Neuronal stem cell (in vitro differentiated cells): ENCODE measurements around the gene AKT1S1.

Experiments
- DNase-seq: peaks from one replicate; pipeline ENCODE4 v3.0.0-alpha.2; 2013; ENCODE audit warnings: low spot score
- H2AFZ ChIP-seq: one replicate; pipeline ENCODE4 v1.6.1; 2013; ENCODE audit warnings: mild to moderate bottlenecking, low read length, inconsistent platforms
- H2AK5ac ChIP-seq: 2 replicates; pipeline ENCODE4 v1.6.1; 2013; ENCODE audit warnings: low read depth, mild to moderate bottlenecking, inconsistent platforms, low read length, moderate library complexity, mixed read lengths
- H2BK120ac ChIP-seq: 2 replicates; pipeline ENCODE4 v1.6.1; 2013; ENCODE audit warnings: low read depth, mild to moderate bottlenecking, inconsistent platforms, low read length, moderate library complexity, mixed read lengths
- H2BK12ac ChIP-seq: one replicate; pipeline ENCODE4 v1.6.1; 2013; ENCODE audit warnings: low read length, inconsistent platforms
- H2BK15ac ChIP-seq: 2 replicates; pipeline ENCODE4 v1.6.1; 2013; ENCODE audit warnings: mild to moderate bottlenecking, low read length, inconsistent platforms, mixed read lengths
- H2BK5ac ChIP-seq: one replicate; pipeline ENCODE4 v1.6.1; 2013; ENCODE audit warnings: inconsistent platforms, mild to moderate bottlenecking, low read length, moderate library complexity
- H3K14ac ChIP-seq: one replicate; pipeline ENCODE4 v1.6.1; 2013; ENCODE audit warnings: low read length, inconsistent platforms
- H3K18ac ChIP-seq: 2 replicates; pipeline ENCODE4 v1.6.1; 2013; ENCODE audit warnings: low read length, inconsistent platforms
- H3K23ac ChIP-seq: 2 replicates; pipeline ENCODE4 v1.6.1; 2013; ENCODE audit warnings: low read depth, mild to moderate bottlenecking, mixed read lengths, low read length, inconsistent platforms; ENCODE audit not compliant: poor library complexity
- H3K27ac ChIP-seq: replicated peaks from 3 replicates; pipeline ENCODE4 v1.5.1; 2013; ENCODE audit warnings: low read length, inconsistent platforms
- H3K27me3 ChIP-seq, 3 experiments: 2 replicates each; pipeline ENCODE4 v1.6.1; 2013; ENCODE audit warnings: low read length in 3 of 3, mild to moderate bottlenecking in 2 of 3, inconsistent platforms in 1 of 3, low read depth in 1 of 3, mixed read lengths in 1 of 3, moderate library complexity in 1 of 3; ENCODE audit not compliant: control insufficient read depth in 3 of 3, insufficient read depth in 3 of 3
- H3K36me3 ChIP-seq, 2 donors: replicated peaks in 1 of 2; 2 replicates each; pipeline ENCODE4 v1.6.1; 2013; ENCODE audit warnings: low read length in 2 of 2; ENCODE audit not compliant: control insufficient read depth in 2 of 2, insufficient read depth in 2 of 2
- H3K4ac ChIP-seq: 2 replicates; pipeline ENCODE4 v1.6.1; 2013; ENCODE audit warnings: inconsistent platforms, mild to moderate bottlenecking, low read length, moderate library complexity
- H3K4me1 ChIP-seq, 2 donors: 1 replicate in 1 of 2; 2 replicates in 1 of 2; pipeline ENCODE4 v1.6.1; 2013; ENCODE audit warnings: low read length in 2 of 2, low read depth in 1 of 2; ENCODE audit not compliant: control insufficient read depth in 2 of 2, insufficient read depth in 1 of 2
- H3K4me2 ChIP-seq: one replicate; pipeline ENCODE4 v1.6.1; 2013; ENCODE audit warnings: mild to moderate bottlenecking, low read length, inconsistent platforms; ENCODE audit not compliant: insufficient read depth, poor library complexity, severe bottlenecking
- H3K4me3 ChIP-seq, 2 donors: 2 replicates each; pipeline ENCODE4 v1.5.1; 2013; ENCODE audit warnings: low read length in 2 of 2, mild to moderate bottlenecking in 2 of 2, inconsistent platforms in 1 of 2, moderate library complexity in 1 of 2
- H3K79me1 ChIP-seq: one replicate; pipeline ENCODE4 v1.6.1; 2013; ENCODE audit warnings: low read depth, mild to moderate bottlenecking, inconsistent platforms, low read length, moderate library complexity
- H3K9ac ChIP-seq: one replicate; pipeline ENCODE4 v1.6.1; 2013; ENCODE audit warnings: mild to moderate bottlenecking, low read depth, low read length, inconsistent platforms; ENCODE audit not compliant: poor library complexity
- H3K9me3 ChIP-seq, 2 donors: replicated peaks in 1 of 2; 2 replicates each; pipeline versions ENCODE3 to v1.6.1; 2013; ENCODE audit warnings: low read length in 2 of 2, mild to moderate bottlenecking in 2 of 2, inconsistent platforms in 1 of 2, low read depth in 1 of 2, mixed read lengths in 1 of 2, moderate library complexity in 1 of 2; ENCODE audit not compliant: control insufficient read depth in 2 of 2, insufficient read depth in 1 of 2
- H4K8ac ChIP-seq: one replicate; pipeline ENCODE4 v1.6.1; 2013; ENCODE audit warnings: low read depth, mild to moderate bottlenecking, inconsistent platforms, low read length, moderate library complexity
- H4K91ac ChIP-seq: one replicate; pipeline ENCODE4 v1.6.1; 2013; ENCODE audit warnings: low read length, low read depth, mild to moderate bottlenecking, inconsistent platforms; ENCODE audit not compliant: poor library complexity
- WGBS, 2 donors: extraction: QIAGEN DNeasy Blood & Tissue Kit; methylation state at CpG; one replicate each; pipeline ENCODE4 v1.1.7; 2013; ENCODE audit warnings: missing lambda C conversion rate in 2 of 2, mixed read lengths in 1 of 2; ENCODE audit not compliant: insufficient read length in 2 of 2, insufficient replicate concordance in 1 of 2; ENCODE audit errors: extremely low coverage in 2 of 2; 5-methylcytosine and 5-hydroxymethylcytosine counted together

AKT1S1 gene

GRCh38 chr19:49913720-49914119, 36.6 kb upstream of the AKT1S1 start:
- H3K9me3 ChIP-seq, result peaks cover 5 to 7% of the 10 kb centered on the region in 2 donors
- no CpG with 5 or more reads among the region's 10 CpGs for WGBS, 2 donors
- no peak overlapping the region for H4K8ac ChIP-seq
- H2AFZ ChIP-seq, result no peak overlapping the region
- H3K14ac ChIP-seq, result no peak overlapping the region
- no peak overlapping the region for H2BK120ac ChIP-seq
- H3K4me1 ChIP-seq, result peaks cover 0 to 2% of the 10 kb centered on the region in 2 donors
- no peak overlapping the region for H2BK15ac ChIP-seq
- no peak overlapping the region for H3K9ac ChIP-seq
- no peak overlapping the region for H2BK5ac ChIP-seq
- no peak for DNase-seq
- H3K18ac ChIP-seq, result no peak overlapping the region
- H3K27me3 ChIP-seq, result no peaks in the 10 kb centered on the region
- H3K79me1 ChIP-seq, result peaks cover 23% of the 10 kb centered on the region
- H3K4me2 ChIP-seq, result no peak overlapping the region
- H4K91ac ChIP-seq, result no peak overlapping the region
- H2AK5ac ChIP-seq, result no peak overlapping the region
- no peak overlapping the region for H3K27ac ChIP-seq
- peaks cover 53 to 92% of the 10 kb centered on the region in 2 donors for H3K36me3 ChIP-seq
- no peak overlapping the region for H3K4ac ChIP-seq
- H2BK12ac ChIP-seq, result no peak overlapping the region
- no peak overlapping the region for H3K4me3 ChIP-seq
- no peak overlapping the region for H3K23ac ChIP-seq

GRCh38 chr19:49912965-49913685, 36.0 kb upstream of the AKT1S1 start:
- no CpG with 5 or more reads among the region's 21 CpGs for WGBS, 2 donors
- H2AFZ ChIP-seq, result no peak overlapping the region
- H3K9me3 ChIP-seq, result peaks cover 5 to 7% of the 10 kb centered on the region in 2 donors
- no peak overlapping the region for H3K4me3 ChIP-seq
- no peak overlapping the region for H3K14ac ChIP-seq
- no peak overlapping the region for H2BK15ac ChIP-seq
- no peak overlapping the region for H2BK120ac ChIP-seq
- H3K4me1 ChIP-seq, result peaks cover 0 to 2% of the 10 kb centered on the region in 2 donors
- DNase-seq, result no peak
- H3K79me1 ChIP-seq, result peaks cover 26% of the 10 kb centered on the region
- H3K4ac ChIP-seq, result no peak overlapping the region
- no peaks in the 10 kb centered on the region for H3K27me3 ChIP-seq
- no peak overlapping the region for H3K4me2 ChIP-seq
- H3K27ac ChIP-seq, result no peak overlapping the region
- no peak overlapping the region for H4K91ac ChIP-seq
- H2BK5ac ChIP-seq, result no peak overlapping the region
- H2BK12ac ChIP-seq, result no peak overlapping the region
- H3K36me3 ChIP-seq, result peaks cover 54 to 93% of the 10 kb centered on the region in 2 donors
- no peak overlapping the region for H2AK5ac ChIP-seq
- peak overlapping the region; percentile 47 for H3K9ac ChIP-seq
- no peak overlapping the region for H3K18ac ChIP-seq
- peak overlapping the region; percentile 26 for H3K23ac ChIP-seq
- no peak overlapping the region for H4K8ac ChIP-seq

GRCh38 chr19:49911381-49912145, 34.4 kb upstream of the AKT1S1 start:
- Histone ChIP-seq H3K23ac (no peak overlapping the region), H2AK5ac (no peak overlapping the region), H2BK12ac (no peak overlapping the region), H2BK5ac (no peak overlapping the region), H4K8ac (no peak overlapping the region), H3K27me3 (no peaks in the 10 kb centered on the region), H3K79me1 (peaks cover 24% of the 10 kb centered on the region), H3K4me2 (no peak overlapping the region), H2BK15ac (no peak overlapping the region), H3K4ac (no peak overlapping the region), H2BK120ac (no peak overlapping the region), H2AFZ (no peak overlapping the region), H4K91ac (no peak overlapping the region), H3K18ac (no peak overlapping the region), H3K9ac (no peak overlapping the region), H3K27ac (no peak overlapping the region), H3K14ac (no peak overlapping the region), H3K36me3 (peaks cover 65 to 93% of the 10 kb centered on the region in 2 donors), H3K4me1 (no peaks in the 10 kb centered on the region), H3K9me3 (peaks cover 7% of the 10 kb centered on the region in 2 donors), H3K4me3 (no peak overlapping the region)
- DNase-seq, result no peak
- WGBS, 2 donors, result no CpG with 5 or more reads among the region's 9 CpGs

- Histone ChIP-seq H2BK5ac (no peak overlapping the region), H2BK15ac (no peak overlapping the region), H3K79me1 (peaks cover 18% of the 10 kb centered on the region), H3K27me3 (no peaks in the 10 kb centered on the region), H3K27ac (no peak overlapping the region), H2BK12ac (no peak overlapping the region), H4K8ac (no peak overlapping the region), H2AK5ac (no peak overlapping the region), H3K4me1 (no peaks in the 10 kb centered on the region), H3K18ac (no peak overlapping the region), H3K4ac (no peak overlapping the region), H3K4me2 (no peak overlapping the region), H4K91ac (no peak overlapping the region), H3K23ac (peak overlapping the region; percentile 87), H3K14ac (no peak overlapping the region), H2BK120ac (no peak overlapping the region), H3K36me3 (peaks cover 63 to 91% of the 10 kb centered on the region in 2 donors), H2AFZ (no peak overlapping the region), H3K4me3 (no peak overlapping the region), H3K9ac (no peak overlapping the region), H3K9me3 (peaks cover 0 to 2% of the 10 kb centered on the region in 2 donors)
- DNase-seq, result no peak
- no CpG with 5 or more reads among the region's 5 CpGs for WGBS, 2 donors
Observed at GRCh38 chr19:49910179-49910578, 33.0 kb upstream of the AKT1S1 start.
